KMS-11 (cell line): Measurements from ENCODE around the gene ABCA1.

ENCODE experiments used
- H2AFZ ChIP-seq: fragments of 200-600 bp; sonication (generic); 2 replicates; pipeline ENCODE4 v1.6.1; 2016; ENCODE audit warnings: antibody characterized with exemption, mixed run types, low read depth
- H3K27ac ChIP-seq: fragments of 200-600 bp; sonication (generic); 2 replicates; pipeline ENCODE4 v1.6.1; 2016; ENCODE audit warnings: mild to moderate bottlenecking, mixed run types
- H3K27me3 ChIP-seq: fragments of 200-600 bp; sonication (generic); 2 replicates; pipeline ENCODE4 v1.6.1; 2017; ENCODE audit warnings: mild to moderate bottlenecking, low read depth, mixed run types, moderate library complexity; ENCODE audit not compliant: insufficient read depth
- H3K36me3 ChIP-seq: fragments of 200-600 bp; sonication (generic); 2 replicates; pipeline ENCODE4 v1.6.1; 2017; ENCODE audit warnings: mild to moderate bottlenecking, mixed run types; ENCODE audit not compliant: insufficient read depth
- H3K4me1 ChIP-seq: fragments of 200-600 bp; sonication (generic); 2 replicates; pipeline ENCODE4 v1.6.1; 2016; ENCODE audit warnings: mild to moderate bottlenecking, low read depth, mixed run types; ENCODE audit not compliant: poor library complexity, severe bottlenecking
- H3K4me2 ChIP-seq: fragments of 200-600 bp; sonication (generic); 2 replicates; pipeline ENCODE4 v1.7.0; 2016; ENCODE audit warnings: mild to moderate bottlenecking, mixed run types
- H3K4me3 ChIP-seq: fragments of 200-600 bp; sonication (generic); IDR thresholded peaks from 2 replicates; pipeline ENCODE4 v1.6.1; 2017; ENCODE audit warnings: low read depth, low read length, mixed read lengths; ENCODE audit not compliant: insufficient read depth
- H3K79me2 ChIP-seq: fragments of 200-600 bp; sonication (generic); 2 replicates; pipeline ENCODE4 v1.6.1; 2016; ENCODE audit warnings: low read depth, mixed run types; ENCODE audit not compliant: insufficient read depth
- H3K9ac ChIP-seq: fragments of 200-600 bp; sonication (generic); 2 replicates; pipeline ENCODE4 v1.6.1; 2016; ENCODE audit warnings: mild to moderate bottlenecking, mixed run types
- H4K20me1 ChIP-seq: fragments of 200-600 bp; sonication (generic); 2 replicates; pipeline ENCODE4 v1.6.1; 2016; ENCODE audit warnings: mild to moderate bottlenecking, mixed run types; ENCODE audit not compliant: insufficient read depth
- TF ChIP-seq, protein P1 (sequence below): fragments of 200-600 bp; sonication (generic); conservative IDR thresholded peaks from 2 replicates; pipeline ENCODE4 v1.6.1; 2017; ENCODE audit warnings: low read depth, mild to moderate bottlenecking, antibody characterized with exemption, low read length, moderate library complexity, mixed read lengths

The ABCA1 gene

DNA sequence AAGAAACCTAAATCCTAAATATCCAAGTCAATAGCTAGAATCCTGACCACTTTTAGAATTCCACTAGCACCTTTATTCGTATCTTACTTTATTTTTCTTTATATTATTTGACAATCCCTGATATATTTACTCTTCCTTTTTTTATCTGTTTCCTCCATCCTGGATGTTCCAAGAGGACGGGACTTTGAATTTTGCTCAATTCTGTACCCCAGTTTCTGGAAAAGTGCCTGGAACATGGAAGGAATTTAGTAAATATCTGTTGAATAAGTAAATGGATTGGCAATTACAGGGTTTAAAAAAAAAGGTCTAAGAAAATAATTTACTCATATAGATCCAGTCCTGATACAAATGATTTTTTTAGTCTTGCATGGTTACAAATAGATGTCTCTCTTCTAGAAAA, 181.7 kb downstream of the ABCA1 start:
- H3K27ac ChIP-seq: no peak overlapping the region
- no peak overlapping the region for H3K9ac ChIP-seq
- TF ChIP-seq, protein P1, sequence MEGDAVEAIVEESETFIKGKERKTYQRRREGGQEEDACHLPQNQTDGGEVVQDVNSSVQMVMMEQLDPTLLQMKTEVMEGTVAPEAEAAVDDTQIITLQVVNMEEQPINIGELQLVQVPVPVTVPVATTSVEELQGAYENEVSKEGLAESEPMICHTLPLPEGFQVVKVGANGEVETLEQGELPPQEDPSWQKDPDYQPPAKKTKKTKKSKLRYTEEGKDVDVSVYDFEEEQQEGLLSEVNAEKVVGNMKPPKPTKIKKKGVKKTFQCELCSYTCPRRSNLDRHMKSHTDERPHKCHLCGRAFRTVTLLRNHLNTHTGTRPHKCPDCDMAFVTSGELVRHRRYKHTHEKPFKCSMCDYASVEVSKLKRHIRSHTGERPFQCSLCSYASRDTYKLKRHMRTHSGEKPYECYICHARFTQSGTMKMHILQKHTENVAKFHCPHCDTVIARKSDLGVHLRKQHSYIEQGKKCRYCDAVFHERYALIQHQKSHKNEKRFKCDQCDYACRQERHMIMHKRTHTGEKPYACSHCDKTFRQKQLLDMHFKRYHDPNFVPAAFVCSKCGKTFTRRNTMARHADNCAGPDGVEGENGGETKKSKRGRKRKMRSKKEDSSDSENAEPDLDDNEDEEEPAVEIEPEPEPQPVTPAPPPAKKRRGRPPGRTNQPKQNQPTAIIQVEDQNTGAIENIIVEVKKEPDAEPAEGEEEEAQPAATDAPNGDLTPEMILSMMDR: no peak
- H2AFZ ChIP-seq: no peak overlapping the region
- peak overlapping the region; percentile 77 for H3K4me2 ChIP-seq
- no peaks in the 10 kb centered on the region for H3K27me3 ChIP-seq
- no peaks in the 10 kb centered on the region for H3K36me3 ChIP-seq
- H3K4me3 ChIP-seq: no peak overlapping the region
- H3K79me2 ChIP-seq: no peaks in the 10 kb centered on the region
- no peaks in the 10 kb centered on the region for H4K20me1 ChIP-seq
- H3K4me1 ChIP-seq: peaks cover 34% of the 10 kb centered on the region

- Histone ChIP-seq H3K4me2 (no peak overlapping the region), H3K79me2 (no peaks in the 10 kb centered on the region), H4K20me1 (no peaks in the 10 kb centered on the region), H3K4me1 (peaks cover 29% of the 10 kb centered on the region), H3K36me3 (no peaks in the 10 kb centered on the region), H2AFZ (no peak overlapping the region), H3K9ac (no peak overlapping the region), H3K27me3 (no peaks in the 10 kb centered on the region), H3K27ac (no peak overlapping the region), H3K4me3 (no peak overlapping the region)
- TF ChIP-seq, protein P1: no peak
Measured at GRCh38 chr9:104745852-104746251, 182.1 kb downstream of the ABCA1 start.

DNA sequence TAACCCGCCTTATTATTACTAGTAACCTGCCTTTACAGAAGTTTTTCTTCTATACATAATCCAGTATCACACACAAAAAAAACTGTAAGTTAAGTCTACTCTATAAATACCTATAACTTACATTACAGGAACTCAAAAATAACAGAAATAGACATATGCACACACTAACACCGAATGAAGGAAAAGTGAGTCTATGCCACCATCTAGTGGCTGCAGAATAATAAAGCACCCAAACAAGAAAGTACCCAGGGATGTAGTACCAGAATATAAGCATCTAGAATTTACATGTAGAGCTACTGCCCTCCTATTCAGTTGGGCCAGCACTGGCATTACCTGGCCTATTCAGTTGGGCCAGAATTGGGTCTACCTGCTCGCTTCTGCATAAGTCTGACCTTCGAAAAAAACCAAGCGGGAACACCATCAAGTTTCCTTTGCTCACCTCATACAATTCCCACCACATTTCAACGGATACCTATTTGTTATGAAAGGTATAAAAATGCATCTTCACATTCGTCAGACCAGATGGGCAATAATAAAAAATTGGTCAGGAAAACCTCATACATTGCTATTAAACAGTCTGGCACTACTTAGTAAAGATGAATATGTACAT, 184.5 kb downstream of the ABCA1 start:
- Histone ChIP-seq H3K4me2 (no peak overlapping the region), H4K20me1 (no peaks in the 10 kb centered on the region), H3K27ac (no peak overlapping the region), H3K27me3 (no peaks in the 10 kb centered on the region), H3K4me3 (no peak overlapping the region), H3K79me2 (no peaks in the 10 kb centered on the region), H2AFZ (no peak overlapping the region), H3K9ac (no peak overlapping the region), H3K4me1 (peaks cover 8% of the 10 kb centered on the region), H3K36me3 (no peaks in the 10 kb centered on the region)
- TF ChIP-seq, protein P1: peak; percentile 85

GRCh38 chr9:104740621-104741020, 187.3 kb downstream of the ABCA1 start:
- TF ChIP-seq, protein P1: no peak
- H3K9ac ChIP-seq: no peak overlapping the region

More at GRCh38 chr9:104740621-104741020, 187.3 kb downstream of the ABCA1 start:
- Histone ChIP-seq H3K79me2 (no peaks in the 10 kb centered on the region), H3K27me3 (no peaks in the 10 kb centered on the region), H3K4me3 (no peak overlapping the region), H3K4me2 (no peak overlapping the region), H2AFZ (no peak overlapping the region), H3K36me3 (no peaks in the 10 kb centered on the region), H3K27ac (no peak overlapping the region), H3K4me1 (no peaks in the 10 kb centered on the region), H4K20me1 (no peaks in the 10 kb centered on the region)
